HPDE6-E6E7 (cell line): ENCODE measurements around the gene KIF21A.

Experiments
- DNase-seq: peaks from one replicate; pipeline ENCODE4 v3.0.0; 2011; ENCODE audit warnings: missing footprints; ENCODE audit errors: extremely low spot score

KIF21A gene

GRCh38 chr12:39431002-39431796, 11.7 kb downstream of the KIF21A start:
- DNase-seq, result no peak

- no peak for DNase-seq
Observed at GRCh38 chr12:39429809-39430208, 13.1 kb downstream of the KIF21A start.

- DNase-seq, result no peak
Observed at GRCh38 chr12:39427360-39427808, 15.5 kb downstream of the KIF21A start.

- DNase-seq, result peak; percentile 86
Observed at GRCh38 chr12:39426636-39427240, 16.2 kb downstream of the KIF21A start.

GRCh38 chr12:39420043-39420442, 22.9 kb downstream of the KIF21A start:
- DNase-seq, result no peak

GRCh38 chr12:39419471-39419870, 23.4 kb downstream of the KIF21A start:
- no peak for DNase-seq

- DNase-seq, result no peak
Observed at GRCh38 chr12:39417916-39418315, 25.0 kb downstream of the KIF21A start.

- DNase-seq, result no peak
Observed at GRCh38 chr12:39413836-39414771, 28.8 kb downstream of the KIF21A start.

GRCh38 chr12:39412210-39412609, 30.7 kb downstream of the KIF21A start:
- no peak for DNase-seq

GRCh38 chr12:39406262-39406661, 36.7 kb downstream of the KIF21A start:
- no peak for DNase-seq

- DNase-seq, result no peak
Observed at GRCh38 chr12:39405580-39405979, 37.3 kb downstream of the KIF21A start.

GRCh38 chr12:39404000-39404399, 38.9 kb downstream of the KIF21A start:
- no peak for DNase-seq

GRCh38 chr12:39403376-39403775, 39.5 kb downstream of the KIF21A start:
- no peak for DNase-seq

GRCh38 chr12:39402922-39403321, 40.0 kb downstream of the KIF21A start:
- no peak for DNase-seq

- DNase-seq, result no peak
Observed at GRCh38 chr12:39401459-39401858, 41.5 kb downstream of the KIF21A start.

GRCh38 chr12:39395866-39396265, 47.1 kb downstream of the KIF21A start:
- DNase-seq, result no peak

- no peak for DNase-seq
Observed at GRCh38 chr12:39393890-39394289, 49.0 kb downstream of the KIF21A start.

- DNase-seq, result no peak
Observed at GRCh38 chr12:39393179-39393578, 49.7 kb downstream of the KIF21A start.

GRCh38 chr12:39392154-39392925, 50.6 kb downstream of the KIF21A start:
- DNase-seq, result no peak

GRCh38 chr12:39390752-39391151, 52.2 kb downstream of the KIF21A start:
- DNase-seq, result no peak

GRCh38 chr12:39389399-39390150, 53.3 kb downstream of the KIF21A start:
- no peak for DNase-seq
